HepG2 (cell line): ENCODE measurements around the gene AP3M1.

Experiments
- ARNT ChIP-seq: fragments of 450-650 bp; IDR thresholded peaks from 2 replicates; pipeline ENCODE4 v1.6.1; 2017
- ATAD3A ChIP-seq: sonication (generic); formaldehyde crosslinking; IDR thresholded peaks from 2 replicates; pipeline ENCODE4 v1.4.0; 2020; ENCODE audit warnings: missing genetic modification reagents
- CTCF ChIP-seq: sonication (generic); formaldehyde crosslinking; IDR thresholded peaks from 2 replicates; pipeline ENCODE4 v1.5.0; 2020; ENCODE audit warnings: mild to moderate bottlenecking, missing genetic modification reagents, moderate library complexity
- HNRNPL ChIP-seq: fragments of 200-400 bp; formaldehyde crosslinking; IDR thresholded peaks from 2 replicates; pipeline ENCODE4 v1.6.1; 2017; ENCODE audit warnings: mild to moderate bottlenecking, low read depth, low read length
- KDM2A ChIP-seq: sonication (generic); formaldehyde crosslinking; IDR thresholded peaks from 2 replicates; pipeline ENCODE4 v1.4.0; 2020; ENCODE audit warnings: low read depth, missing genetic modification reagents, borderline replicate concordance
- NR0B2 ChIP-seq: sonication (generic); formaldehyde crosslinking; IDR thresholded peaks from 2 replicates; pipeline ENCODE4 v1.4.0; 2020; ENCODE audit warnings: mild to moderate bottlenecking, missing genetic modification reagents
- SP1 ChIP-seq, 2 experiments: fragments of 450-650 bp in 1 of 2; sonication (generic) in 1 of 2; formaldehyde crosslinking in 1 of 2; IDR thresholded peaks; 2 replicates each; pipeline versions ENCODE4 v1.4.0 to v1.6.1; 2016 to 2020; ENCODE audit warnings: missing genetic modification reagents in 1 of 2
- ZNF672 ChIP-seq: sonication (generic); formaldehyde crosslinking; IDR thresholded peaks from 2 replicates; pipeline ENCODE4 v1.8.1; 2022; ENCODE audit warnings: missing genetic modification reagents
- TF ChIP-seq, protein P1 (sequence below): IDR thresholded peaks from 2 replicates; pipeline ENCODE4 v1.6.1; 2012; ENCODE audit warnings: inconsistent platforms
- TF ChIP-seq, protein P2 (sequence below): sonication (generic); formaldehyde crosslinking; IDR thresholded peaks from 2 replicates; pipeline ENCODE4 v1.8.1; 2023; ENCODE audit warnings: mild to moderate bottlenecking, missing genetic modification reagents
- TF ChIP-seq, protein P3 (sequence below): IDR thresholded peaks from 2 replicates; pipeline ENCODE4 v1.6.1; 2016; ENCODE audit warnings: missing compliant biosample characterization, missing genetic modification reagents, borderline replicate concordance

GRCh38 chr10:74137992-74138391 lies 12.6 kb downstream of the AP3M1 start:
- no peak for TF ChIP-seq SP1 (IDR thresholded peaks at IDR 0.05)
- TF ChIP-seq SP1 (CRISPR knock-in tag; IDR thresholded peaks at IDR 0.05), result no peak
- TF ChIP-seq HNRNPL, result no peak
- no peak for TF ChIP-seq NR0B2 (CRISPR knock-in tag)
- no peak for TF ChIP-seq ATAD3A (CRISPR knock-in tag)
- no peak for TF ChIP-seq ZNF672 (CRISPR knock-in tag)
- TF ChIP-seq, protein P1, sequence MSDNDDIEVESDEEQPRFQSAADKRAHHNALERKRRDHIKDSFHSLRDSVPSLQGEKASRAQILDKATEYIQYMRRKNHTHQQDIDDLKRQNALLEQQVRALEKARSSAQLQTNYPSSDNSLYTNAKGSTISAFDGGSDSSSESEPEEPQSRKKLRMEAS, result no peak
- no peak for TF ChIP-seq CTCF (CRISPR knock-in tag)
- no peak for TF ChIP-seq ARNT
- TF ChIP-seq, protein P2, sequence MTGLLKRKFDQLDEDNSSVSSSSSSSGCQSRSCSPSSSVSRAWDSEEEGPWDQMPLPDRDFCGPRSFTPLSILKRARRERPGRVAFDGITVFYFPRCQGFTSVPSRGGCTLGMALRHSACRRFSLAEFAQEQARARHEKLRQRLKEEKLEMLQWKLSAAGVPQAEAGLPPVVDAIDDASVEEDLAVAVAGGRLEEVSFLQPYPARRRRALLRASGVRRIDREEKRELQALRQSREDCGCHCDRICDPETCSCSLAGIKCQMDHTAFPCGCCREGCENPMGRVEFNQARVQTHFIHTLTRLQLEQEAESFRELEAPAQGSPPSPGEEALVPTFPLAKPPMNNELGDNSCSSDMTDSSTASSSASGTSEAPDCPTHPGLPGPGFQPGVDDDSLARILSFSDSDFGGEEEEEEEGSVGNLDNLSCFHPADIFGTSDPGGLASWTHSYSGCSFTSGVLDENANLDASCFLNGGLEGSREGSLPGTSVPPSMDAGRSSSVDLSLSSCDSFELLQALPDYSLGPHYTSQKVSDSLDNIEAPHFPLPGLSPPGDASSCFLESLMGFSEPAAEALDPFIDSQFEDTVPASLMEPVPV, result no peak
- TF ChIP-seq, protein P3, sequence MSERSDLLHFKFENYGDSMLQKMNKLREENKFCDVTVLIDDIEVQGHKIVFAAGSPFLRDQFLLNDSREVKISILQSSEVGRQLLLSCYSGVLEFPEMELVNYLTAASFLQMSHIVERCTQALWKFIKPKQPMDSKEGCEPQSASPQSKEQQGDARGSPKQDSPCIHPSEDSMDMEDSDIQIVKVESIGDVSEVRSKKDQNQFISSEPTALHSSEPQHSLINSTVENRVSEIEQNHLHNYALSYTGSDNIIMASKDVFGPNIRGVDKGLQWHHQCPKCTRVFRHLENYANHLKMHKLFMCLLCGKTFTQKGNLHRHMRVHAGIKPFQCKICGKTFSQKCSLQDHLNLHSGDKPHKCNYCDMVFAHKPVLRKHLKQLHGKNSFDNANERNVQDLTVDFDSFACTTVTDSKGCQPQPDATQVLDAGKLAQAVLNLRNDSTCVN (CRISPR knock-in tag), result no peak
- no peak for TF ChIP-seq KDM2A
